ENCODE results near the gene ZNF148.
A peak's percentile ranks its signal among the peaks of the same experiment; 100 is the strongest.

Gene ZNF148

DNA sequence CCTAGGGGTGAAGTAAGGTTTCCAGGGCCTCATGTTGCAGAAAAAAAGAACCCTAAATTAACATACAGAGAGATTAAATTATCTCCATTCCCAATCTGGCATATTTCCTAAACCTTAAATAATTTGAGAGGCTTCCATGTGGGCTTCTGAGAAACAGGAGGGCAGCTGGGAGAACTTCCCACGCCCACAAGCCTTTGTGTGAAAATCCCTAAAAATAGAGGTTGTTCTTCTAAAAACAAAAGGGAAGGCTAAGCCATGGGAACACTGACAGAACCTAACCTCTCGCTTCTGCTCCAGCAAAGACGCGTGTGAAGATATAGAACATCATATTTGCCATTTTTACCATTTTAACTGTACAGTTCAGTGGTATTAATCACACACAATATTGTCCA, 161.8 kb downstream of the ZNF148 start:
- no peak overlapping the region for H3K4me3 ChIP-seq (ENCODE audit: control insufficient read depth, low read depth, low read length)
- TF ChIP-seq, protein P1, sequence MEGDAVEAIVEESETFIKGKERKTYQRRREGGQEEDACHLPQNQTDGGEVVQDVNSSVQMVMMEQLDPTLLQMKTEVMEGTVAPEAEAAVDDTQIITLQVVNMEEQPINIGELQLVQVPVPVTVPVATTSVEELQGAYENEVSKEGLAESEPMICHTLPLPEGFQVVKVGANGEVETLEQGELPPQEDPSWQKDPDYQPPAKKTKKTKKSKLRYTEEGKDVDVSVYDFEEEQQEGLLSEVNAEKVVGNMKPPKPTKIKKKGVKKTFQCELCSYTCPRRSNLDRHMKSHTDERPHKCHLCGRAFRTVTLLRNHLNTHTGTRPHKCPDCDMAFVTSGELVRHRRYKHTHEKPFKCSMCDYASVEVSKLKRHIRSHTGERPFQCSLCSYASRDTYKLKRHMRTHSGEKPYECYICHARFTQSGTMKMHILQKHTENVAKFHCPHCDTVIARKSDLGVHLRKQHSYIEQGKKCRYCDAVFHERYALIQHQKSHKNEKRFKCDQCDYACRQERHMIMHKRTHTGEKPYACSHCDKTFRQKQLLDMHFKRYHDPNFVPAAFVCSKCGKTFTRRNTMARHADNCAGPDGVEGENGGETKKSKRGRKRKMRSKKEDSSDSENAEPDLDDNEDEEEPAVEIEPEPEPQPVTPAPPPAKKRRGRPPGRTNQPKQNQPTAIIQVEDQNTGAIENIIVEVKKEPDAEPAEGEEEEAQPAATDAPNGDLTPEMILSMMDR (conservative IDR thresholded peaks at IDR 0.05; ENCODE audit: control insufficient read depth, insufficient read depth, low read depth, low read length): no peak
- no peak for DNase-seq (ENCODE audit: low read depth)

DNA sequence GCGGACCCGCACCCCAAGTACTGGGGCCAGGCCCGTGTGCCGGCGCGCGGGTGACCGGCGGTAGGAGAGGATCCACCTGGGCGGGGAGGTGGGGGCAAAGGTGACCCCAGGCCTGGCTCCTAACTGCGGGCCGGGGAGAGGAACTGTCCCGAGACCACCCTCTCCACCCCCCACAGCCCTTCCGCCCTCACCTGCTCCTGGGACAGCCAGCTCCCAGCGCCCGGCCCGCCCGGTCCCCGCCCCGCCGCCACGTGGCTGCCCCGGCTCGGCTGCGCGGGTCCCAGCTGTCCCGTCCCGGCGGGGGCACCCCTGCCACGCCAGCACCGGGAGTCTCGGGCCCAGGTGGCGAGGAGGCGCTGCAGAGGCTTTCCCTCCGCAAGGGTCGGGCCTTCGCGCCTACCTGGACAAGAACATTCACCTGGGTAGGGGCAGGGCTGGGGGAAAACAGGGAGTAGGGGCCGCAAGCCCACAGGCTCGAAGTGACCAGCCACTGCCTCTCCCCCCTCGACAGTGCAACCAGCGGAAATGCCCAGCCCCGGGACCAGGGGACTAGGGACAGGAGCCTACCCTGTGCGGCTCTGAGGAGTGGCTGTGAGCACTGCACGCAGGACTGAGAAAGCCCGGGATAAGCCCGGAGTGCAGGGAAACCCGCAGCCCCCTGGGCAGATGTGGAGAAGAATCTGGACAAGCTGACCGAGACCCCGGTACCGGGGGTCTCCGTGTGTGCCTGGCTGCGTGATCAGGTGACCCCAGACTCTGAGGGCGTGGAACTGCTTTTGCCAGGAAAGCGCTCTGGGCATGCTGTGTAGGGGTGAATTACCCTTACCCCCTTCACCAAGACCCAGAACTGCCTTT, 162.4 kb downstream of the ZNF148 start, which contains the start of gene SLC12A8:
Gene SLC12A8 (minus strand): TSS at position 240 of the 855 bp plus-strand sequence. CDS start 1,399 bp downstream, outside the sequence.
- H3K4me3 ChIP-seq (ENCODE audit: control insufficient read depth, low read depth, low read length): peak within 1 kb of the TSS; percentile 34

DNA sequence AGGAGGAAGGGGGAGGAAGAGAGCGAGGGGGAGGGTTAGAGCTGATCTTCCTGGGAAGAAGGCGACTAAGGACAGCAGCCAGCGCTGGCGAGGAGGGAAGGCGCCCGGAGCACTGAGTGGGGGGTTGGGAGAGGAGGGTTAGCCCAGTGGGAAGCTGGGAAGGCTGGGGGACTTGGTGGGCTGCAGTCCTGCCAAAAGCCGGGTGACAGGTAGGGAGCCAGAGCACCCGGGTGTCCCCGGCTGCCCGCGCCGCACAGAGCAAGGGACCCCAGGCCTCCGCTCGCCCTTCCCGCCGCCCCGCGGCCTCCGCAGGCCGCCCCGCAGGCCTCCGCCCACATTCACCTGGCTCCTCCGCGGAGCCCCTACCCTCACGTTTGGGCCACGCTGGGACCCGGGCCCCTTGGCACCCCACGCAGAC, 163.0 kb downstream of the ZNF148 start:
- DNase-seq (ENCODE audit: low read depth): no peak
- peak overlapping the region; percentile 34 for H3K4me3 ChIP-seq (ENCODE audit: control insufficient read depth, low read depth, low read length)

More for the DNA sequence above, 162.4 kb downstream of the ZNF148 start, which contains the start of gene SLC12A8:
- TF ChIP-seq, protein P1 (conservative IDR thresholded peaks at IDR 0.05; ENCODE audit: control insufficient read depth, insufficient read depth, low read depth, low read length): no peak
- no peak for DNase-seq (ENCODE audit: low read depth)

DNA sequence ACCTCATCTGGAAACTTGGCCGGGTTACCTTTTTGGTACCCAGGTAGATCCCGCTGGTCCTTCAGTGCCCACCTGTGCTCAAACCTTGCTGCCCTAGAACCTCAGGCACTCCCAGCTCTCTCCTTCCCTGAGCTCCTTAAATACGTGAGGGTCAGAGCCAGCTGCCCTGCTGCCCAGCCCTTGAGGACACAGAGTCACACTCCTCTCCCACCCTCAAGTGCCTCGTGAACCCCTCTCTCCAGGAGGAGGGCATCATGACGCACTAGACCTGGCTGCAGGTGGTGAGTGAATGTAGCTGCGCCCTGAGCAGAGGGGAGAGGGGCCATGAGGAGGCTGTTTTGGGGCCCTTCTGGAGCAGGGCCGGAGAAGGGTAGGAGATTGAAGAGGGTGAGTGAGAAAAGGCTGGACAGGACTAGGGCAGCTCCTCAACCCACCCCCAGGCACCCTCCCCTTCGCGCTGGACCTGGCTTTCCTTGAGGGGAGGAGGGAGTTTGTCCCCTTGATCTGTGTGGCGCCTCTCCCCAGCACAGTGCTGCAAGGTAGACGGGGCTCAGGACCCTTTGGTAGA, 163.5 kb downstream of the ZNF148 start:
- TF ChIP-seq, protein P1 (conservative IDR thresholded peaks at IDR 0.05; ENCODE audit: control insufficient read depth, insufficient read depth, low read depth, low read length): no peak
- DNase-seq (ENCODE audit: low read depth): no peak
- no peak overlapping the region for H3K4me3 ChIP-seq (ENCODE audit: control insufficient read depth, low read depth, low read length)

More for the DNA sequence above, 163.0 kb downstream of the ZNF148 start:
- TF ChIP-seq, protein P1 (conservative IDR thresholded peaks at IDR 0.05; ENCODE audit: control insufficient read depth, insufficient read depth, low read depth, low read length): no peak

DNA sequence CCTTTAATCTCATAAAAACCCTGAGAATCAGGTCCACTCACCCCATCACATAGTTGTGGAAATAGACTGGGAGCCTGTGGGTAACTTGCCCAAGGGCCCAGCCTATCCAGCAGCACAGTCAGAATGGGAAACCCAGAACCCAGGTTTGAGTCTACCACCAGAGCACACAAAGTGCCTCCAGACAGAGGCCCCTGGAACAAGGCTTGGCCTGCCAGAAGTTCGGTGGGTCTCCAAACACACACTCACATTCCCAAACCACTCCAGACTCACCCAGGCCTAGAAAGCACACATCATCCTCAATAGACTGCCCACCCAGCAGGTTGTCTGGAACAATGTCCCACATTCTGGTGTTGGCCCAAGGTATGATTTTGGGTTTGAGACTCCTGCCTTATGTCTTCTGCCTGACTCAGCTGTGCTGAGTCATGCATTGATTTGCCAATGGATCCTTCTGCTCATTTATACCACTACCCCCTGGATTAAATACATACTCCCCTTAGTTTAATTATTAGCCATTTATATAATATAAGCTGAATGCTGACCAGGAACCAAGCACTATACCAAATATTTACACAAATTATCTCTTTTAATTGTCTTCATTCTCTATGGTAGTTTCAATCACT, 167.1 kb downstream of the ZNF148 start:
- H3K4me3 ChIP-seq (ENCODE audit: control insufficient read depth, low read depth, low read length): no peak overlapping the region
- DNase-seq (ENCODE audit: low read depth): peak; percentile 33
- TF ChIP-seq, protein P1 (conservative IDR thresholded peaks at IDR 0.05; ENCODE audit: control insufficient read depth, insufficient read depth, low read depth, low read length): no peak

DNA sequence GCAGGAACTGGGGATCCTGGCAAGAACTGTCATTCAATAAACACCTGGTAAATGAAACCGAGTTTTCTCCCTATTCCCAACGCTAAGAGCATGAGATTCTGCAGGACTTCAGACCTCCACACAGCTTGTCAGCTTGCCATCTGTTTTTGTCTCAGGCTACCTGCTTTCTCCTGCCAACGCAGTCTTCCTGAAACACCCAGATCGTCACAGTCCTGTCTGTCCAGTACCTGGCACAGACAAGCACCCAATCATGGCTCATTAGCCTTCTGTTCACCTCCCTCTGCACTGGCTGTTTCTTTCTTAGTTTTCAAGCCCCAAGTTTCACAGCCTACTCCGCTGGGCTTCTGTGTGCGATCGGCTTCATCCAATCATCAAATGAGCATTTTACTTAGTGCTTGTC, 167.6 kb downstream of the ZNF148 start:
- no peak overlapping the region for H3K4me3 ChIP-seq (ENCODE audit: control insufficient read depth, low read depth, low read length)
- DNase-seq (ENCODE audit: low read depth): no peak
- TF ChIP-seq, protein P1 (conservative IDR thresholded peaks at IDR 0.05; ENCODE audit: control insufficient read depth, insufficient read depth, low read depth, low read length): no peak
